ENCODE data around the gene LHX2.

The LHX2 gene

DNA sequence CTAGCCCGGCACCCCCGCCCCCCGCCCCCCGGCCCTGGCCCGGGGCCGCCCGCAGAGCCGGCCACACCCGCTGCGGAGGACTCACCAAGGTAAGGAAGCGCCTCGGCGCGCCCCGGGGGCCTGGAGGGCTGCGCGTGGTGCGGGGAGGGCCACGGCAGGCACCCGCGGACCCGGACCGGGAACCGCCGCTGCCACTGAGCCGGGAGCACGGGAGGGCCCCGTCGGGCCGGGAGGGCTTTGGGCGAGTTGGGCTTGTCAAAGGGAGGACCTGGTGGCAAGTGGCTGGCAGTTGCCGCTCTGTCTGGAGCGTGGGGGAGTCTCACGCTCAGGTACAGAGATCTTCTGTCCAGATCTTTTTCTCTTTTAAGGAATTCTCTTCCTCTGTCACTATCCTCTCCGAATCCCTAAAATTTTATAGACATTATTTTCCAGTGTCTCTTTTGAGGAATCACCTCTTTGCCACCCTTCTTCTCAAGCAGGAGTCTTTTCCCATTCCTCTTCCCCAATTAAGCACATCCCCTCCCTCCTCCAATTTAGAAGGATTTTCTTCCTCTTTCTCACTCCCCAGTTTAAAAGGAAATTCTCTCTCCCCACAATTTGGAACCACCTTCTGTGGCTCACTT is 11.3 kb upstream of the LHX2 start:
- DNase-seq = no peak

GRCh38 chr9:124000784-124001457 is 10.6 kb upstream of the LHX2 start:
- no peak for DNase-seq

- DNase-seq = no peak
These were observed 10.1 kb upstream of the LHX2 start for GRCh38 chr9:124001458-124001799.

GRCh38 chr9:124001866-124002525 is 9.6 kb upstream of the LHX2 start:
- no peak for DNase-seq

GRCh38 chr9:124003636-124004349 is 7.8 kb upstream of the LHX2 start:
- no peak for DNase-seq

DNA sequence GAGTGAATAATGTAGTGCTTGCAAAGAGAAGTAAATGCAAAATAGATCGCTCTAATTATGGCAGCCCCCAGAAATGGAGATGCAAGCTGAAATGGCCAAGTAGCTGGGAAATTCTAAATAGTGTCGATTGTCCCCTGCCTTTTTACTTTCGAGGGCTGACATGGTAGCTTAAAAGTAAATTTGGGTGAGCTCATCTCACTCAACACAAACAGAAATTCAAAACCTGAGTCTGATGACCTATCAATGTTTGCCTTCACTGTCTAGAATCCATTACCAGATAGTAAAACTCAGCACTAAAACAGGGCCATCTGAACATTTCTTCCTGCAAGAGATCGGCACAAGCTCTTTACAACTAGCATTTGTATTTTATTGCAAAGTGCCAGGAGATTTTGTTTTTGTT is 7.0 kb upstream of the LHX2 start:
- no peak for DNase-seq

GRCh38 chr9:124005029-124005771 is 6.4 kb upstream of the LHX2 start:
- no peak for DNase-seq

DNA sequence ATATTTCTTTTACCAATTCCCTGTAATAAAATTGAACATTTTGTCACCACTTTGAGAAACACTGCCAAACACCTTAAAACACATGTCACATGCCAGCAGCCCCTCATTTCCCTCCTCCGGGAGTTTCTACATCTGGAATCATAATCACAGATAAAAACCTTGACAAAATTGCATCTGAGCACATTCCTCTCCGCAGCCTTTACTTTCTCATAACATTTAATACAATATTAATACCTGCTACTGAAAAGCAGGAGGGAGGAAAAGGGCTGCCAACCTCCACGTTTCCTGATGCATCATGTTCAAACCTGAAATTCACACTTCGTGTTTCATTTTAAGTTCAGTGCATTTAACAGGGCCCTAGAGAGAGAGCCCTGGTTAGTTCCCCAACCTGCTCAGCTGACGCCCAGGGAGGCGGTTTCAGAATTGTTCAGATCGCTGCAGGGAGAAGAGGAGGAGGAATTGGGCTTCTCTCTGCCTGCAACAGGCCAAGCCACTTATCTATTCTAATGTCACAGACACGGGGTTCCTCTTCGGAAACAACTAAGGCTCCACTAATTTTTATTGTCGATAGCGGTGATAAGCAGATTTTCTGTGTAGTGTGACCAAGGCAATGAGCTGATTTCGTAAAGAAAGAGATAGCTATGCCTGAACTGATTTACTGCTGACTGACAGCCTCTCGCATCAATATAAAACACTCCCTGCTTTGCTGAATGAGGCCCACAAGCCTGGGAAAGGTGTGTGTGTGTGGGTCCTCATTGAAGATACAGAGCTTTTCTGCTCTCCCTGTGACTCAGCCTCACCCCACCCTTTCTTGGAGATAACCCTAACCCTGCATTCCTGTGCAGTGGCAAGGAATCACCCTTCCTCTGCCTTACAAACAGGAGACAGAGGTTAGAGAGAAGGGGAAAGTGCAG is 4.9 kb upstream of the LHX2 start:
- DNase-seq = no peak

- DNase-seq = no peak
These were observed 3.8 kb upstream of the LHX2 start for GRCh38 chr9:124007565-124008302.

GRCh38 chr9:124008303-124008693 is 3.3 kb upstream of the LHX2 start:
- no peak for DNase-seq

DNA sequence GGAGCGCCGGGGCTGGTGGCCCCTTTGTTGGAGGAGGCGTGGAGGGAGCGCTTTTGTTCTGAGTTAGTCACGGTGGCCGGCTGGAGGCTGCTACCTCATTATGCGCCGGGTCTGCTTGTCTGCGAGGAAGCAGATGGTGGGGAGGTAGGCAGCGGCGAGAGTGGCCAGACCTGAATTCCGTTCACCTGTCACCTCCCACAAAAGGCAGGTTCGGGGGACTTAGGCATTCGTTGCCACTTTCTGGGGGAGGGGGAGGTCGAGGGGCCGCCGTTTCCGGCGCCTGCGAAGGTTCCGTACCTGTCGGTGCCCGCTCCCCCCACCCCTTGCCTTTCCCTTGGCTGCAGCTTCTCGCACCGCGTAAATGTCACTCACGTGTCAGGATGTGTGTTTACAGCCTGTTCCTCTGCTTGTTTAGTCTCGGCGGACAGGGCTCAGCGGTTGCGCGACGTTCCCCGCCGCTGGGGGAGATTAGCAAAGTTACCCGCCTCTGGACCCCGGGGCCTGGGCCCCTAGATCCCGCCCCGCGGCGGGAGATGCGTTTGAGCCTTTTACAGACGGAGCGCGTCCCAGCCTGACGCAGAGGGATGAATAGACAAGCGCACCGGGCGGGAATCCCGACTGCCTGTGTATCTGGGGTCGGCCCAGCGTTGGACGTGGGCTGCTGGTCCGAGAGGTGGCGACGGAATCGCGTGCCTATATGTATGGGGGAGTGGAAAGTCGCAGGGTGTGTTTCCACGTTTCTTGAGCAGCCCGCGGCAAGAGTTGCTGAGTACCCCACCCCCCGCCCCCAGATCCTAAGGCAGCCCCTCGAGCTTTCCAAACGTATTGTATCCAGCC is 2.7 kb upstream of the LHX2 start:
- no peak for DNase-seq

DNA sequence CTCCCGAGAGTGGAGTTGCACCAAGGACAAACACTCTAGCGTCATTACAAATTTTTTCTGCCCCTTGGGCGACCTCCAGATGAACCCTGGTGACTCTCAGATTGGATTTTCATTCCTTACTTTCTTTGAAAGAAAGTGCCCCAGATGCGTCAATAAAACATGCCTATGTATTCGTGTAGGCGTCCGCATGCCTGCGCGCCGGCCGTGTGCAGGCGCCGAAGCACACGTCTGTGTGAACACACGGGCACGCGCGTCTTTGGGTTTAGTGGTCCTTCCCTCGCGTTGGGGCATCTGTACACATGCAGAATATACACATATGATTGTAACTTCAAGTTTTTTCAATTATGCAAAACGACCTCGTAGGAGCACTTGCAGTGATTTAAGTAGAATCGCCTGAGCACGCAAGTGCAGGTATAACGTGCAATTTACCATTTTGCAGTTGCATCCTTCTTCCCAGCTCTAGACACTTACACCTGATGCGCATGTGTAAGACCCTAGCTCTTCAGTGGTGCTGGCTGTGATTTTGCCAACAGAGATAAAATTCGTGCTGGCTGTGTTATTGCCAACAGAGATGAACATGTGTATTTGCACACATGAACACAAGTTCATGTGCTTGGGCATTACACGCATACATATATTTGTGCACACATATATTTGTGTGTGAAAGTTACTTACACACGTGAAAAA is 1.9 kb upstream of the LHX2 start:
- no peak for DNase-seq

DNA sequence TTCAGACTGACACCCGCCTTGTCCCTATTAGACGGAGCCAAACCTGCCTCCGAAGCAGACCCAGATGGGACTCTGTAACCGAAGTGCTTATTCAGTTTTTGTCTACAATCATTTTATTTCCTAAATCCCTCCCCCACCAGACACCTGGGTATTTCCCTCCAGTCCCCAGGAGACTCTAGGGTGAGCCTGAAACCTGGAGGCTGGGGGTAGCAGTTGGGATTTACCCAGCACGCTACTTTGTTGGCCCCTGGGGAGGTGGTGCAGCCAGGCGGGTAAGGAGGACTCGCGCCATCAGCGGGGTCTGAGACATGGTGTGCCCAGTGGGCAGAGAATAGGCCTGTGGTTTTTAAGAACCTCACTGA is 1.3 kb upstream of the LHX2 start:
- DNase-seq = no peak

- no peak for DNase-seq
These were observed 775 bp upstream of the LHX2 start for GRCh38 chr9:124010665-124011321.

- DNase-seq = no peak
These were observed 1.1 kb downstream of the LHX2 start for GRCh38 chr9:124012368-124013301.

GRCh38 chr9:124013309-124014210 is 2.0 kb downstream of the LHX2 start:
- DNase-seq = no peak
